Neutrophil (primary cell): ENCODE results near the gene INHBC.
A peak's percentile ranks its signal among the peaks of the same experiment; 100 is the strongest.

Experiments
- H3K27ac ChIP-seq: fragments of 200-600 bp; sonication (generic); 2 replicates; pipeline ENCODE4 v1.5.1; 2016; ENCODE audit warnings: mild to moderate bottlenecking, moderate library complexity
- H3K27me3 ChIP-seq: fragments of 200-600 bp; sonication (generic); 2 replicates; pipeline ENCODE4 v1.6.0; 2016; ENCODE audit warnings: mild to moderate bottlenecking
- H3K36me3 ChIP-seq: fragments of 200-600 bp; sonication (generic); 2 replicates; pipeline ENCODE4 v1.5.1; 2017
- H3K4me1 ChIP-seq, 2 experiments: fragments of 200-600 bp in 1 of 2; sonication (generic) in 1 of 2; 1 replicate in 1 of 2; 2 replicates in 1 of 2; pipeline versions ENCODE4 v1.5.1 to v1.6.1; 2013 to 2016; ENCODE audit warnings: low read depth in 1 of 2, low read length in 1 of 2, mild to moderate bottlenecking in 1 of 2, moderate library complexity in 1 of 2; ENCODE audit not compliant: control insufficient read depth in 1 of 2, insufficient read depth in 1 of 2
- H3K4me3 ChIP-seq, 2 experiments: fragments of 200-600 bp in 1 of 2; sonication (generic) in 1 of 2; 1 replicate in 1 of 2; 2 replicates in 1 of 2; pipeline ENCODE4 v1.5.1; 2013 to 2016; ENCODE audit warnings: low read depth in 1 of 2, low read length in 1 of 2, mild to moderate bottlenecking in 1 of 2, moderate library complexity in 1 of 2
- H3K9me3 ChIP-seq: fragments of 200-600 bp; sonication (generic); 2 replicates; pipeline ENCODE4 v1.5.1; 2016
- CTCF ChIP-seq: fragments of 200-600 bp; sonication (generic); IDR thresholded peaks from 2 replicates; pipeline ENCODE4 v1.5.1; 2016; ENCODE audit warnings: antibody characterized with exemption

The INHBC gene

GRCh38 chr12:57474862-57475261, 40.3 kb downstream of the INHBC start:
- TF ChIP-seq CTCF = no peak
- Histone ChIP-seq H3K36me3 (peaks cover 69% of the 10 kb centered on the region), H3K27ac (peak overlapping the region; percentile 99), H3K4me3 (peak overlapping the region; percentile 97 to 100), H3K9me3 (no peaks in the 10 kb centered on the region), H3K27me3 (no peaks in the 10 kb centered on the region), H3K4me1 (peaks cover 79 to 91% of the 10 kb centered on the region in 2 experiments)

GRCh38 chr12:57475271-57476161, 40.9 kb downstream of the INHBC start:
- no peaks in the 10 kb centered on the region for H3K9me3 ChIP-seq
- H3K27ac ChIP-seq = peak overlapping the region; percentile 99
- no peak for TF ChIP-seq CTCF
- peaks cover 63% of the 10 kb centered on the region for H3K36me3 ChIP-seq
- H3K27me3 ChIP-seq = no peaks in the 10 kb centered on the region
- H3K4me3 ChIP-seq = peak overlapping the region; percentile 97 to 100
- H3K4me1 ChIP-seq = peaks cover 79 to 91% of the 10 kb centered on the region in 2 experiments

GRCh38 chr12:57476162-57476992, 41.8 kb downstream of the INHBC start:
- H3K27ac ChIP-seq = peak overlapping the region; percentile 99
- H3K4me1 ChIP-seq = peaks cover 79 to 91% of the 10 kb centered on the region in 2 experiments
- peaks cover 54% of the 10 kb centered on the region for H3K36me3 ChIP-seq
- no peaks in the 10 kb centered on the region for H3K27me3 ChIP-seq
- H3K9me3 ChIP-seq = no peaks in the 10 kb centered on the region
- peak; percentile 69 for TF ChIP-seq CTCF
- peak overlapping the region; percentile 97 to 100 for H3K4me3 ChIP-seq

GRCh38 chr12:57476993-57477709, 42.6 kb downstream of the INHBC start:
- H3K9me3 ChIP-seq = no peaks in the 10 kb centered on the region
- no peak for TF ChIP-seq CTCF
- H3K36me3 ChIP-seq = peaks cover 46% of the 10 kb centered on the region
- peak overlapping the region; percentile 99 for H3K27ac ChIP-seq
- peaks cover 78 to 89% of the 10 kb centered on the region in 2 experiments for H3K4me1 ChIP-seq
- H3K4me3 ChIP-seq = peak overlapping the region; percentile 97 to 100
- no peaks in the 10 kb centered on the region for H3K27me3 ChIP-seq
